Skeletal muscle satellite cell (primary cell): Measurements from ENCODE around the gene TRA2B. TPM values are rescaled to one million over a fixed set of nuclear protein-coding genes. Genes with fewer than 3 reads are reported as not detected.

ENCODE experiments used
- H3K27me3 ChIP-seq: 2 replicates; pipeline ENCODE4 v1.7.0; 2013; ENCODE audit warnings: low read length; ENCODE audit not compliant: control insufficient read depth, insufficient read depth
- H3K36me3 ChIP-seq: 2 replicates; pipeline ENCODE4 v1.7.0; 2013; ENCODE audit warnings: mild to moderate bottlenecking, control low read depth, low read length; ENCODE audit not compliant: insufficient read depth
- H3K4me1 ChIP-seq: 2 replicates; pipeline ENCODE4 v1.7.0; 2013; ENCODE audit warnings: low read length; ENCODE audit not compliant: control insufficient read depth, insufficient read depth
- H3K4me2 ChIP-seq: 2 replicates; pipeline ENCODE4 v1.7.0; 2013; ENCODE audit warnings: mild to moderate bottlenecking, low read length
- H3K4me3 ChIP-seq: 2 replicates; pipeline ENCODE4 v1.7.0; 2013; ENCODE audit warnings: low read length
- H3K9ac ChIP-seq: 2 replicates; pipeline ENCODE4 v1.7.0; 2013; ENCODE audit warnings: mild to moderate bottlenecking, low read depth, low read length, moderate library complexity
- H3K9me3 ChIP-seq: replicated peaks from 2 replicates; pipeline ENCODE4 v1.7.0; 2013; ENCODE audit warnings: mild to moderate bottlenecking, control low read depth, low read length
- total RNA-seq: library from RNA; depleted of rRNA; stranded (reverse); fragments of >200 nt; gene quantifications from 2 replicates; pipeline ENCODE4 v1.2.3, GENCODE V29; 2012; rRNA removed

The TRA2B gene
- 213 and 218 TPM in 2 replicates for total RNA-seq

DNA sequence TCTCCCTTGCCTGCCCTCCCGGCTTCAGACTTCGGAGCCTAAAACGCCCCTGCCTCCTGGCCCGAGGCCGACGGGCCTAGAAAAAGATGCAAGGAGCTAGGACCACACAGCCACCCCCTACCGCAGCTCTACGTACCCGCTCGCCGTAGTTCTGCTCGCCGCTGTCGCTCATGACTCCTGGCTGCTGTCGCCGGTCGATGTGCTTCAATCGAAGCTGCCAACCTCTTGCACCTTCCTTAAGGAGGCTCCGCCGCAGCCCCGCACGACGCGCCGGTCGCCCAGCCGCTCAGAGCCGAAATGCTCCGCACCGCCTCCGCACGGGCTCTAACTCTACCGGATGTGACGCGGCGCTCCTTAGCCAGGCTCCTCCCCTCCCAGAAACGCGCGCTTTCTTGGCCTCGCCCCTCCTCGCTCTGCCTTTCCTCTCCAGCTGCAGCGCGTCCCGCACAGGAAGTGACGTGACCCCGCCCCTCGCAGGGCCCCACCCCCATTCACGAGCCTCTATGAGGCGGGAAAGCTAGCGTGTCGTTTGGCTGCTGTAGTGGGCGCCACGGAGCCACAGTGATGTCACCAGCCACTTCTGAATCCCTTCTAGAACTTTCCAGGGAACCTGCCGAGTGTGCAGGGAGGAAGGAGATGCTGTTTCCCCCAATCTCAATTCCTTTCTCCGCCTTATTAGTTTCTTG is at the start of gene TRA2B:
TRA2B (minus strand) TSS at position 326 of the 686 bp plus-strand sequence; CDS start at position 172, 154 bp downstream.
- no peaks in the 10 kb centered on the region for H3K9me3 ChIP-seq
- H3K4me2 ChIP-seq, result peak within 1 kb of the TSS; percentile 84
- H3K4me1 ChIP-seq, result peaks cover 16% of the 10 kb centered on the region
- no peaks in the 10 kb centered on the region for H3K27me3 ChIP-seq
- H3K9ac ChIP-seq, result peak within 1 kb of the TSS; percentile 100
- H3K36me3 ChIP-seq, result peaks cover 15% of the 10 kb centered on the region
- H3K4me3 ChIP-seq, result peak within 1 kb of the TSS; percentile 96

- Histone ChIP-seq H3K4me1 (peaks cover 2% of the 10 kb centered on the region), H3K9me3 (no peaks in the 10 kb centered on the region), H3K9ac (no peak overlapping the region), H3K36me3 (no peaks in the 10 kb centered on the region), H3K27me3 (peaks cover 3% of the 10 kb centered on the region), H3K4me3 (no peak overlapping the region), H3K4me2 (no peak overlapping the region)
Measured at GRCh38 chr3:185986198-185986777, 48.5 kb upstream of the TRA2B start.

GRCh38 chr3:185984203-185984602 is 46.4 kb upstream of the TRA2B start:
- Histone ChIP-seq H3K4me3 (no peak overlapping the region), H3K36me3 (no peaks in the 10 kb centered on the region), H3K9ac (no peak overlapping the region), H3K4me1 (peaks cover 21% of the 10 kb centered on the region), H3K27me3 (peaks cover 3% of the 10 kb centered on the region), H3K4me2 (no peak overlapping the region), H3K9me3 (no peaks in the 10 kb centered on the region)

GRCh38 chr3:185983495-185984141 is 45.8 kb upstream of the TRA2B start:
- Histone ChIP-seq H3K4me2 (peak overlapping the region; percentile 9), H3K4me1 (peaks cover 21% of the 10 kb centered on the region), H3K27me3 (peaks cover 3% of the 10 kb centered on the region), H3K4me3 (no peak overlapping the region), H3K9ac (no peak overlapping the region), H3K36me3 (no peaks in the 10 kb centered on the region), H3K9me3 (no peaks in the 10 kb centered on the region)

DNA sequence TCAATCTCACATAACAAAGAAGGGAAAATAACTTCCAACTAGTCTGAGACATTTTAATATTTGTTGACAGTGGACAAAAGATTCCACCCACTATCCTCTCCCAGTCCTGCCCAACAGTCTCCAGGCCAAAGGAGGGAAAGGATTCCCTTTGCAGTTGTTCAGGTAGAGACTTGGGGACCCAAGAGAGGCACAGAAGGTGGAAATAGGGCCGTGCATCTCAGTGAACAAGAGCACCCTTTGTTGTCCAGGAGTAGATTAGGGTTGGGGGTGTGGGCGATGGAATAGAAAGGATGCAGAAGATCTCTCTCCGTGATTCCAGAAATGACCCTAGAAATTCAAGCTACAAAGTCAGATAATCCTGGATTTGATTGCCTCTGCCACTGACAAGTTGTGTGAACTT is 44.8 kb upstream of the TRA2B start:
- peaks cover 21% of the 10 kb centered on the region for H3K4me1 ChIP-seq
- H3K9ac ChIP-seq, result no peak overlapping the region
- H3K4me2 ChIP-seq, result no peak overlapping the region
- no peaks in the 10 kb centered on the region for H3K36me3 ChIP-seq
- no peaks in the 10 kb centered on the region for H3K27me3 ChIP-seq
- no peaks in the 10 kb centered on the region for H3K9me3 ChIP-seq
- H3K4me3 ChIP-seq, result no peak overlapping the region

- Histone ChIP-seq H3K36me3 (no peaks in the 10 kb centered on the region), H3K4me3 (no peak overlapping the region), H3K27me3 (no peaks in the 10 kb centered on the region)
Measured at GRCh38 chr3:185981621-185982020, 43.8 kb upstream of the TRA2B start.

GRCh38 chr3:185979721-185980121 is 41.9 kb upstream of the TRA2B start:
- Histone ChIP-seq H3K4me1 (peaks cover 21% of the 10 kb centered on the region), H3K4me2 (peak overlapping the region; percentile 17), H3K9me3 (no peaks in the 10 kb centered on the region), H3K9ac (no peak overlapping the region), H3K4me3 (no peak overlapping the region), H3K36me3 (peaks cover 3% of the 10 kb centered on the region), H3K27me3 (no peaks in the 10 kb centered on the region)

More at GRCh38 chr3:185981621-185982020, 43.8 kb upstream of the TRA2B start:
- Histone ChIP-seq H3K4me1 (peaks cover 21% of the 10 kb centered on the region), H3K9ac (no peak overlapping the region), H3K4me2 (no peak overlapping the region), H3K9me3 (no peaks in the 10 kb centered on the region)

DNA sequence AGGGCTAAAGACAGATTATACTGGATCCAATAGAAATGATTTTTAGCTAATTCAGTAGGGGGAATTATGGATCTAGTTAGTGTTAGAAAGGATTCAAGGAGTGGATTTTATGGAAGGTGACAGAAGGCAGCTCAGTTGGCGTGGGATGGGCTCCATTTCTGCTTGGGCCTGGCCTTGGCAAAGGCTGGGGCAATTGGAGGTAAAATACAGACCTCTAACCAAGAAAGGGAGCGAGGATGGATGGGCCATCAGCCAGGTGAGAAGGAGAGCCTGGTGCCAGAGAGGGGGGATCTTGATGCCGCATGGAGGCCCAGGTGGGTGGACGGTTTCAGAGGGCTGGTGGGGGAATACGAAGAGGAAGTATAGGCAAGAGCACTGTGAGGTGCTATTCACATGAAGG is 40.7 kb upstream of the TRA2B start:
- H3K4me3 ChIP-seq, result no peak overlapping the region
- H3K36me3 ChIP-seq, result peaks cover 3% of the 10 kb centered on the region
- H3K9ac ChIP-seq, result no peak overlapping the region
- H3K9me3 ChIP-seq, result no peaks in the 10 kb centered on the region
- H3K4me1 ChIP-seq, result peaks cover 21% of the 10 kb centered on the region
- H3K27me3 ChIP-seq, result no peaks in the 10 kb centered on the region
- no peak overlapping the region for H3K4me2 ChIP-seq

- Histone ChIP-seq H3K27me3 (no peaks in the 10 kb centered on the region), H3K36me3 (peaks cover 3% of the 10 kb centered on the region)
Measured at GRCh38 chr3:185977679-185978040, 39.8 kb upstream of the TRA2B start.

GRCh38 chr3:185976977-185977678 is 39.3 kb upstream of the TRA2B start:
- Histone ChIP-seq H3K4me3 (no peak overlapping the region), H3K9me3 (no peaks in the 10 kb centered on the region)

More at GRCh38 chr3:185977679-185978040, 39.8 kb upstream of the TRA2B start:
- H3K4me2 ChIP-seq, result no peak overlapping the region
- no peaks in the 10 kb centered on the region for H3K9me3 ChIP-seq
- H3K9ac ChIP-seq, result no peak overlapping the region
- H3K4me1 ChIP-seq, result peaks cover 21% of the 10 kb centered on the region
- H3K4me3 ChIP-seq, result no peak overlapping the region

GRCh38 chr3:185976100-185976499 is 38.3 kb upstream of the TRA2B start:
- Histone ChIP-seq H3K4me1 (peaks cover 17% of the 10 kb centered on the region), H3K36me3 (peaks cover 7% of the 10 kb centered on the region), H3K27me3 (no peaks in the 10 kb centered on the region), H3K4me2 (no peak overlapping the region), H3K4me3 (no peak overlapping the region), H3K9ac (no peak overlapping the region), H3K9me3 (no peaks in the 10 kb centered on the region)

More at GRCh38 chr3:185976977-185977678, 39.3 kb upstream of the TRA2B start:
- peaks cover 21% of the 10 kb centered on the region for H3K4me1 ChIP-seq
- H3K27me3 ChIP-seq, result no peaks in the 10 kb centered on the region
- H3K4me2 ChIP-seq, result no peak overlapping the region
- H3K9ac ChIP-seq, result no peak overlapping the region
- peaks cover 7% of the 10 kb centered on the region for H3K36me3 ChIP-seq
